Measurements from ENCODE around the gene NTN1.

NTN1 gene

GRCh38 chr17:9174779-9175574, 153.7 kb downstream of the NTN1 start:
- peaks cover 5% of the 10 kb centered on the region for H3K27me3 Mint-ChIP-seq
- no peak overlapping the region for H3K27ac Mint-ChIP-seq
- no peaks in the 10 kb centered on the region for H3K36me3 Mint-ChIP-seq (ENCODE audit: low read depth)
- H3K4me1 Mint-ChIP-seq, result no peaks in the 10 kb centered on the region
- H3K4me3 Mint-ChIP-seq, result no peak overlapping the region
- H3K9me3 Mint-ChIP-seq, result no peaks in the 10 kb centered on the region
- ATAC-seq (no peak), DNase-seq (no peak)

- peaks cover 5% of the 10 kb centered on the region for H3K27me3 Mint-ChIP-seq
- no peak for DNase-seq
- no peak for ATAC-seq
- H3K4me1 Mint-ChIP-seq, result no peaks in the 10 kb centered on the region
- H3K27ac Mint-ChIP-seq, result no peak overlapping the region
- no peaks in the 10 kb centered on the region for H3K9me3 Mint-ChIP-seq
- H3K36me3 Mint-ChIP-seq (ENCODE audit: low read depth), result no peaks in the 10 kb centered on the region
- no peak overlapping the region for H3K4me3 Mint-ChIP-seq
Measured at GRCh38 chr17:9175700-9176467, 154.6 kb downstream of the NTN1 start.

GRCh38 chr17:9177212-9177611, 155.9 kb downstream of the NTN1 start:
- Mint-ChIP-seq H3K27me3 (no peaks in the 10 kb centered on the region), H3K4me3 (no peak overlapping the region), H3K4me1 (no peaks in the 10 kb centered on the region), H3K36me3 (ENCODE audit: low read depth) (no peaks in the 10 kb centered on the region), H3K9me3 (no peaks in the 10 kb centered on the region), H3K27ac (no peak overlapping the region)
- ATAC-seq, result no peak
- no peak for DNase-seq

- H3K36me3 Mint-ChIP-seq (ENCODE audit: low read depth), result no peaks in the 10 kb centered on the region
- no peaks in the 10 kb centered on the region for H3K9me3 Mint-ChIP-seq
- H3K4me3 Mint-ChIP-seq, result no peak overlapping the region
Measured at GRCh38 chr17:9178319-9178718, 157.0 kb downstream of the NTN1 start.

GRCh38 chr17:9179602-9180001, 158.3 kb downstream of the NTN1 start:
- Mint-ChIP-seq H3K9me3 (no peaks in the 10 kb centered on the region), H3K27me3 (no peaks in the 10 kb centered on the region), H3K4me1 (no peaks in the 10 kb centered on the region), H3K4me3 (no peak overlapping the region), H3K27ac (no peak overlapping the region), H3K36me3 (ENCODE audit: low read depth) (no peaks in the 10 kb centered on the region)
- ATAC-seq (no peak), DNase-seq (no peak)

More at GRCh38 chr17:9178319-9178718, 157.0 kb downstream of the NTN1 start:
- Mint-ChIP-seq H3K27me3 (no peaks in the 10 kb centered on the region), H3K27ac (no peak overlapping the region), H3K4me1 (no peaks in the 10 kb centered on the region)
- no peak for ATAC-seq
- DNase-seq, result no peak

GRCh38 chr17:9181640-9182039, 160.3 kb downstream of the NTN1 start:
- no peaks in the 10 kb centered on the region for H3K4me1 Mint-ChIP-seq
- no peaks in the 10 kb centered on the region for H3K9me3 Mint-ChIP-seq
- H3K36me3 Mint-ChIP-seq (ENCODE audit: low read depth), result no peaks in the 10 kb centered on the region
- DNase-seq (no peak), ATAC-seq (no peak)
- peaks cover 5% of the 10 kb centered on the region for H3K27me3 Mint-ChIP-seq
- no peak overlapping the region for H3K27ac Mint-ChIP-seq
- H3K4me3 Mint-ChIP-seq, result no peak overlapping the region

- no peaks in the 10 kb centered on the region for H3K4me1 Mint-ChIP-seq
- no peaks in the 10 kb centered on the region for H3K36me3 Mint-ChIP-seq (ENCODE audit: low read depth)
- no peak for ATAC-seq
- H3K27ac Mint-ChIP-seq, result no peak overlapping the region
- H3K4me3 Mint-ChIP-seq, result no peak overlapping the region
- peaks cover 10% of the 10 kb centered on the region for H3K27me3 Mint-ChIP-seq
- no peaks in the 10 kb centered on the region for H3K9me3 Mint-ChIP-seq
- DNase-seq, result no peak
Measured at GRCh38 chr17:9183306-9183705, 162.0 kb downstream of the NTN1 start.

- DNase-seq (no peak), ATAC-seq (no peak)
- Mint-ChIP-seq H3K27ac (no peak overlapping the region), H3K36me3 (ENCODE audit: low read depth) (no peaks in the 10 kb centered on the region), H3K27me3 (peaks cover 10% of the 10 kb centered on the region), H3K4me3 (no peak overlapping the region), H3K4me1 (no peaks in the 10 kb centered on the region), H3K9me3 (no peaks in the 10 kb centered on the region)
Measured at GRCh38 chr17:9185142-9185541, 163.8 kb downstream of the NTN1 start.

- H3K4me1 Mint-ChIP-seq, result no peaks in the 10 kb centered on the region
Measured at GRCh38 chr17:9185688-9186284, 164.5 kb downstream of the NTN1 start.

GRCh38 chr17:9187828-9188227, 166.5 kb downstream of the NTN1 start:
- H3K4me3 Mint-ChIP-seq, result no peak overlapping the region
- H3K27ac Mint-ChIP-seq, result no peak overlapping the region
- H3K27me3 Mint-ChIP-seq, result peaks cover 10% of the 10 kb centered on the region
- H3K4me1 Mint-ChIP-seq, result no peaks in the 10 kb centered on the region
- no peaks in the 10 kb centered on the region for H3K36me3 Mint-ChIP-seq (ENCODE audit: low read depth)
- DNase-seq (no peak), ATAC-seq (no peak)
- no peaks in the 10 kb centered on the region for H3K9me3 Mint-ChIP-seq

More at GRCh38 chr17:9185688-9186284, 164.5 kb downstream of the NTN1 start:
- no peaks in the 10 kb centered on the region for H3K36me3 Mint-ChIP-seq (ENCODE audit: low read depth)
- ATAC-seq (no peak), DNase-seq (no peak)
- H3K27ac Mint-ChIP-seq, result no peak overlapping the region
- H3K27me3 Mint-ChIP-seq, result peaks cover 10% of the 10 kb centered on the region
- H3K9me3 Mint-ChIP-seq, result no peaks in the 10 kb centered on the region
- no peak overlapping the region for H3K4me3 Mint-ChIP-seq

GRCh38 chr17:9188367-9188766, 167.1 kb downstream of the NTN1 start:
- Mint-ChIP-seq H3K27me3 (peaks cover 10% of the 10 kb centered on the region), H3K36me3 (ENCODE audit: low read depth) (no peaks in the 10 kb centered on the region), H3K27ac (no peak overlapping the region), H3K4me3 (no peak overlapping the region), H3K4me1 (no peaks in the 10 kb centered on the region), H3K9me3 (no peaks in the 10 kb centered on the region)
- DNase-seq, result no peak
- no peak for ATAC-seq

GRCh38 chr17:9189870-9190269, 168.6 kb downstream of the NTN1 start:
- Mint-ChIP-seq H3K4me3 (no peak overlapping the region), H3K36me3 (ENCODE audit: low read depth) (no peaks in the 10 kb centered on the region), H3K4me1 (no peaks in the 10 kb centered on the region), H3K9me3 (no peaks in the 10 kb centered on the region), H3K27ac (no peak overlapping the region), H3K27me3 (peaks cover 10% of the 10 kb centered on the region)
- ATAC-seq (no peak), DNase-seq (no peak)

GRCh38 chr17:9192010-9192409, 170.7 kb downstream of the NTN1 start:
- Mint-ChIP-seq H3K27ac (no peak overlapping the region), H3K4me3 (no peak overlapping the region), H3K4me1 (no peaks in the 10 kb centered on the region), H3K36me3 (ENCODE audit: low read depth) (no peaks in the 10 kb centered on the region), H3K27me3 (peaks cover 2% of the 10 kb centered on the region), H3K9me3 (no peaks in the 10 kb centered on the region)
- ATAC-seq, result no peak
- no peak for DNase-seq

- H3K36me3 Mint-ChIP-seq (ENCODE audit: low read depth), result no peaks in the 10 kb centered on the region
- DNase-seq, result no peak
- no peak overlapping the region for H3K4me3 Mint-ChIP-seq
- no peaks in the 10 kb centered on the region for H3K9me3 Mint-ChIP-seq
- H3K27ac Mint-ChIP-seq, result no peak overlapping the region
- no peak for ATAC-seq
- H3K4me1 Mint-ChIP-seq, result no peaks in the 10 kb centered on the region
- H3K27me3 Mint-ChIP-seq, result peaks cover 4% of the 10 kb centered on the region
Measured at GRCh38 chr17:9195411-9195810, 174.1 kb downstream of the NTN1 start.

All from activated naive CD8-positive, alpha-beta T cell treated with anti-CD3 and anti-CD28 coated beads, Interleukin-2, amount 50 U/mL, for 24 hours (primary cell).